GM23338 (cell line): Measurements from ENCODE around the gene EPHA8. TPM values are rescaled to one million over a fixed set of nuclear protein-coding genes. Genes with fewer than 3 reads are reported as not detected.

Source experiments
- ATAC-seq: fragments of 200-7000 bp; cut with Tn5 transposase; 3 replicates; pipeline ENCODE4 v1.9.1; 2020
- DNase-seq: peaks from one replicate; pipeline ENCODE4 v3.0.0-alpha.2; 2015; ENCODE audit warnings: low spot score
- H2AFZ ChIP-seq: fragments of 200-600 bp; sonication (generic); 2 replicates; pipeline ENCODE4 v1.8.0; 2016; ENCODE audit warnings: antibody characterized with exemption, mild to moderate bottlenecking, moderate library complexity
- H3F3A ChIP-seq: fragments of 200-600 bp; sonication (generic); replicated peaks from 2 replicates; pipeline ENCODE4 v1.8.0; 2017; ENCODE audit warnings: antibody characterized with exemption, mixed run types, low read depth
- H3K27ac ChIP-seq: fragments of 200-600 bp; sonication (generic); 2 replicates; pipeline ENCODE4 v1.6.1; 2016; ENCODE audit warnings: low read depth
- H3K27me3 ChIP-seq: fragments of 200-600 bp; sonication (generic); 2 replicates; pipeline ENCODE4 v1.8.0; 2016; ENCODE audit warnings: mild to moderate bottlenecking, mixed run types, moderate library complexity; ENCODE audit not compliant: insufficient read depth
- H3K36me3 ChIP-seq: fragments of 200-600 bp; sonication (generic); 2 replicates; pipeline ENCODE4 v1.8.0; 2016; ENCODE audit warnings: mild to moderate bottlenecking; ENCODE audit not compliant: insufficient read depth
- H3K4me1 ChIP-seq: fragments of 200-600 bp; sonication (generic); 2 replicates; pipeline ENCODE4 v1.8.0; 2016; ENCODE audit warnings: mild to moderate bottlenecking, moderate library complexity; ENCODE audit not compliant: insufficient read depth
- H3K4me2 ChIP-seq: fragments of 200-600 bp; sonication (generic); 2 replicates; pipeline ENCODE4 v1.7.1; 2017; ENCODE audit warnings: mixed run types
- H3K4me3 ChIP-seq: fragments of 200-600 bp; sonication (generic); 2 replicates; pipeline ENCODE4 v1.6.1; 2016; ENCODE audit warnings: mixed run types
- H3K79me2 ChIP-seq: fragments of 200-600 bp; sonication (generic); replicated peaks from 2 replicates; pipeline ENCODE4 v1.8.0; 2017; ENCODE audit warnings: mild to moderate bottlenecking; ENCODE audit not compliant: insufficient read depth
- H3K9me2 ChIP-seq: fragments of 200-600 bp; sonication (generic); 2 replicates; pipeline ENCODE4 v1.8.0; 2017; ENCODE audit not compliant: insufficient read depth
- H4K20me1 ChIP-seq: fragments of 200-600 bp; sonication (generic); replicated peaks from 2 replicates; pipeline ENCODE4 v1.8.0; 2017; ENCODE audit warnings: mild to moderate bottlenecking; ENCODE audit not compliant: insufficient read depth
- H3K27ac Mint-ChIP-seq: 2 replicates; pipeline ENCODE4 v1.8.0; 2020; ENCODE audit warnings: inconsistent platforms, mild to moderate bottlenecking, moderate library complexity, mixed read lengths
- H3K27me3 Mint-ChIP-seq: 3 replicates; pipeline ENCODE4 v1.8.0; 2022; ENCODE audit warnings: low read depth, mild to moderate bottlenecking, moderate library complexity, mixed read lengths, inconsistent platforms; ENCODE audit not compliant: insufficient read depth, poor library complexity
- H3K36me3 Mint-ChIP-seq: 3 replicates; pipeline ENCODE4 v1.8.0; 2021; ENCODE audit warnings: low read depth, mild to moderate bottlenecking, inconsistent platforms, moderate library complexity, mixed read lengths
- H3K4me1 Mint-ChIP-seq: 3 replicates; pipeline ENCODE4 v1.8.0; 2020; ENCODE audit warnings: mild to moderate bottlenecking, inconsistent platforms, mixed read lengths
- H3K4me3 Mint-ChIP-seq: 3 replicates; pipeline ENCODE4 v1.8.0; 2021; ENCODE audit warnings: moderate library complexity, mild to moderate bottlenecking, inconsistent platforms, mixed read lengths
- H3K9me3 Mint-ChIP-seq: 3 replicates; pipeline ENCODE4 v1.8.0; 2020; ENCODE audit warnings: moderate library complexity, mild to moderate bottlenecking, inconsistent platforms, mixed read lengths
- CREB1 ChIP-seq: fragments of 250-450 bp; sonication (Bioruptor Pico); IDR thresholded peaks from 2 replicates; pipeline ENCODE4 v1.5.0; 2020; ENCODE audit warnings: low read depth, mild to moderate bottlenecking, moderate library complexity
- EZH2phosphoT487 ChIP-seq: fragments of 200-600 bp; sonication (generic); IDR thresholded peaks from one replicate; pipeline ENCODE4 v1.8.1; 2018; ENCODE audit warnings: antibody characterized with exemption; ENCODE audit not compliant: unreplicated experiment
- NANOG ChIP-seq: IDR thresholded peaks from 2 replicates; pipeline ENCODE4 v1.6.1; 2016; ENCODE audit warnings: antibody characterized with exemption, borderline replicate concordance
- POLR2AphosphoS5 ChIP-seq: IDR thresholded peaks from 2 replicates; pipeline ENCODE4 v1.6.1; 2016; ENCODE audit warnings: antibody characterized with exemption, low read depth
- STAT1 ChIP-seq: IDR thresholded peaks from one replicate; pipeline ENCODE4 v1.6.1; 2016; ENCODE audit warnings: antibody characterized with exemption; ENCODE audit not compliant: unreplicated experiment
- ZNF114 ChIP-seq: fragments of 250-450 bp; sonication (Bioruptor Pico); IDR thresholded peaks from 2 replicates; pipeline ENCODE4 v1.5.0; 2020; ENCODE audit warnings: mild to moderate bottlenecking, moderate library complexity
- ZNF331 ChIP-seq: fragments of 250-450 bp; sonication (Bioruptor Pico); IDR thresholded peaks from 2 replicates; pipeline ENCODE4 v1.5.0; 2020; ENCODE audit warnings: low read depth, mild to moderate bottlenecking, moderate library complexity
- polyA plus RNA-seq: library from polyadenylated mRNA; unstranded; fragments of >200 nt; fragmentation: Nextera tagmentation; extraction: Ambion mirVana; gene quantifications from 2 replicates; pipeline ENCODE4 v1.2.1, GENCODE V29; 2016
- total RNA-seq: library from RNA; depleted of rRNA; stranded (reverse); fragments of >200 nt; shearing (Covaris generic); gene quantifications from 2 replicates; pipeline ENCODE4 v1.2.3, GENCODE V29; 2014
- TF ChIP-seq, protein P1 (sequence below): IDR thresholded peaks from one replicate; pipeline ENCODE4 v1.6.1; 2018; ENCODE audit warnings: antibody characterized with exemption; ENCODE audit not compliant: unreplicated experiment
- TF ChIP-seq, protein P2 (sequence below): IDR thresholded peaks from 2 replicates; pipeline ENCODE4 v1.6.1; 2016; ENCODE audit warnings: antibody characterized with exemption
- TF ChIP-seq, protein P3 (sequence below), 2 experiments: fragments of 200-600 bp in 1 of 2; sonication (generic) in 1 of 2; conservative IDR thresholded peaks; 2 replicates each; pipeline versions ENCODE4 v1.5.1 to v1.6.1; 2016 to 2017; ENCODE audit warnings: antibody characterized with exemption in 2 of 2, low read depth in 2 of 2, mild to moderate bottlenecking in 2 of 2, moderate library complexity in 1 of 2

The EPHA8 gene
- total and polyA plus RNA-seq, 2 experiments from 2014 or later = 2.3 to 5.0 TPM

DNA sequence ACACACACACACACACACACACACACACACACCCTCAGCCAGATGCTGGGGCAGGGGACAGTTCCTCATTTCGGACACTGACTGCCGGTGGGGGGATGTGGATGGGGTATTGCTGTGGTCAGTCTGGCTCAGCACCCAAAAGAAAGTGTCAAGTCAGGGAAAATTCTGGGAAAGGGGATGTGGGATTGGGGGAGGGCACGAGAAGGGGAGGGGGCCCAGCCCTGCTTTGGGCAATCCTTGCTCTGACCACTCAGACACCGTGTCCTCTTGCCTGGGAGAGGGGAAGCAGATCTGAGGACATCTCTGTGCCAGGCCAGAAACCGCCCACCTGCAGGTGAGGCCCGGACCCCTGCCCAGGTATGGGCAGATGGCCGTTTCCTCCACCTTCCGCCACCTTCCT is 80.1 kb downstream of the EPHA8 start, which contains the start of gene C1QC (continued):
- TF ChIP-seq, protein P1, sequence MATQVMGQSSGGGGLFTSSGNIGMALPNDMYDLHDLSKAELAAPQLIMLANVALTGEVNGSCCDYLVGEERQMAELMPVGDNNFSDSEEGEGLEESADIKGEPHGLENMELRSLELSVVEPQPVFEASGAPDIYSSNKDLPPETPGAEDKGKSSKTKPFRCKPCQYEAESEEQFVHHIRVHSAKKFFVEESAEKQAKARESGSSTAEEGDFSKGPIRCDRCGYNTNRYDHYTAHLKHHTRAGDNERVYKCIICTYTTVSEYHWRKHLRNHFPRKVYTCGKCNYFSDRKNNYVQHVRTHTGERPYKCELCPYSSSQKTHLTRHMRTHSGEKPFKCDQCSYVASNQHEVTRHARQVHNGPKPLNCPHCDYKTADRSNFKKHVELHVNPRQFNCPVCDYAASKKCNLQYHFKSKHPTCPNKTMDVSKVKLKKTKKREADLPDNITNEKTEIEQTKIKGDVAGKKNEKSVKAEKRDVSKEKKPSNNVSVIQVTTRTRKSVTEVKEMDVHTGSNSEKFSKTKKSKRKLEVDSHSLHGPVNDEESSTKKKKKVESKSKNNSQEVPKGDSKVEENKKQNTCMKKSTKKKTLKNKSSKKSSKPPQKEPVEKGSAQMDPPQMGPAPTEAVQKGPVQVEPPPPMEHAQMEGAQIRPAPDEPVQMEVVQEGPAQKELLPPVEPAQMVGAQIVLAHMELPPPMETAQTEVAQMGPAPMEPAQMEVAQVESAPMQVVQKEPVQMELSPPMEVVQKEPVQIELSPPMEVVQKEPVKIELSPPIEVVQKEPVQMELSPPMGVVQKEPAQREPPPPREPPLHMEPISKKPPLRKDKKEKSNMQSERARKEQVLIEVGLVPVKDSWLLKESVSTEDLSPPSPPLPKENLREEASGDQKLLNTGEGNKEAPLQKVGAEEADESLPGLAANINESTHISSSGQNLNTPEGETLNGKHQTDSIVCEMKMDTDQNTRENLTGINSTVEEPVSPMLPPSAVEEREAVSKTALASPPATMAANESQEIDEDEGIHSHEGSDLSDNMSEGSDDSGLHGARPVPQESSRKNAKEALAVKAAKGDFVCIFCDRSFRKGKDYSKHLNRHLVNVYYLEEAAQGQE = no peak
- TF ChIP-seq, protein P2, sequence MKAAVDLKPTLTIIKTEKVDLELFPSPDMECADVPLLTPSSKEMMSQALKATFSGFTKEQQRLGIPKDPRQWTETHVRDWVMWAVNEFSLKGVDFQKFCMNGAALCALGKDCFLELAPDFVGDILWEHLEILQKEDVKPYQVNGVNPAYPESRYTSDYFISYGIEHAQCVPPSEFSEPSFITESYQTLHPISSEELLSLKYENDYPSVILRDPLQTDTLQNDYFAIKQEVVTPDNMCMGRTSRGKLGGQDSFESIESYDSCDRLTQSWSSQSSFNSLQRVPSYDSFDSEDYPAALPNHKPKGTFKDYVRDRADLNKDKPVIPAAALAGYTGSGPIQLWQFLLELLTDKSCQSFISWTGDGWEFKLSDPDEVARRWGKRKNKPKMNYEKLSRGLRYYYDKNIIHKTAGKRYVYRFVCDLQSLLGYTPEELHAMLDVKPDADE = no peak
- no peak for TF ChIP-seq CREB1

DNA sequence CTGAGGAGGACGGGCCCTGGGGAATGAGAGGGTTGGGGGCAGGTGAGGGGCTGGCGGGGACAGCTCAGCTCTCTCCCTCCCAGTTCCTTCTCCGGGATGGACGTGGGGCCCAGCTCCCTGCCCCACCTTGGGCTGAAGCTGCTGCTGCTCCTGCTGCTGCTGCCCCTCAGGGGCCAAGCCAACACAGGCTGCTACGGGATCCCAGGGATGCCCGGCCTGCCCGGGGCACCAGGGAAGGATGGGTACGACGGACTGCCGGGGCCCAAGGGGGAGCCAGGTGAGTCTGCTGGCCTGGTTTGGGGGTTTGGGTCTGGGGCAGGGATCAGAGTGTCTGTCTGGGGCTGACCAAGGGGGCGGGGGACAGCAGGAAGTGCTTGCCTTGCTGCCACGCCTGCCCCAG is 80.6 kb downstream of the EPHA8 start:
- Histone ChIP-seq H3K4me3 (no peak overlapping the region), H3K27me3 (no peaks in the 10 kb centered on the region), H3K27ac (no peak overlapping the region), H3K36me3 (no peaks in the 10 kb centered on the region), H4K20me1 (no peaks in the 10 kb centered on the region), H3F3A (no peaks in the 10 kb centered on the region), H3K79me2 (no peaks in the 10 kb centered on the region), H2AFZ (no peak overlapping the region), H3K4me2 (no peak overlapping the region), H3K4me1 (no peaks in the 10 kb centered on the region; the same call in 1 of the 2 replicates), H3K9me2 (no peaks in the 10 kb centered on the region)
- Mint-ChIP-seq H3K27ac (no peak overlapping the region), H3K9me3 (no peaks in the 10 kb centered on the region), H3K4me3 (no peak overlapping the region), H3K27me3 (peaks cover 13% of the 10 kb centered on the region), H3K4me1 (peaks cover 8% of the 10 kb centered on the region), H3K36me3 (no peaks in the 10 kb centered on the region)
- ATAC-seq (no peak), DNase-seq (no peak)
- TF ChIP-seq, protein P3, sequence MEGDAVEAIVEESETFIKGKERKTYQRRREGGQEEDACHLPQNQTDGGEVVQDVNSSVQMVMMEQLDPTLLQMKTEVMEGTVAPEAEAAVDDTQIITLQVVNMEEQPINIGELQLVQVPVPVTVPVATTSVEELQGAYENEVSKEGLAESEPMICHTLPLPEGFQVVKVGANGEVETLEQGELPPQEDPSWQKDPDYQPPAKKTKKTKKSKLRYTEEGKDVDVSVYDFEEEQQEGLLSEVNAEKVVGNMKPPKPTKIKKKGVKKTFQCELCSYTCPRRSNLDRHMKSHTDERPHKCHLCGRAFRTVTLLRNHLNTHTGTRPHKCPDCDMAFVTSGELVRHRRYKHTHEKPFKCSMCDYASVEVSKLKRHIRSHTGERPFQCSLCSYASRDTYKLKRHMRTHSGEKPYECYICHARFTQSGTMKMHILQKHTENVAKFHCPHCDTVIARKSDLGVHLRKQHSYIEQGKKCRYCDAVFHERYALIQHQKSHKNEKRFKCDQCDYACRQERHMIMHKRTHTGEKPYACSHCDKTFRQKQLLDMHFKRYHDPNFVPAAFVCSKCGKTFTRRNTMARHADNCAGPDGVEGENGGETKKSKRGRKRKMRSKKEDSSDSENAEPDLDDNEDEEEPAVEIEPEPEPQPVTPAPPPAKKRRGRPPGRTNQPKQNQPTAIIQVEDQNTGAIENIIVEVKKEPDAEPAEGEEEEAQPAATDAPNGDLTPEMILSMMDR (conservative IDR thresholded peaks at IDR 0.05; ENCODE audit: low read depth in 2 of 2) = no peak
- no peak for TF ChIP-seq CREB1
- TF ChIP-seq, protein P2 = no peak
- no peak for TF ChIP-seq ZNF114
- TF ChIP-seq ZNF331 = no peak
- no peak for TF ChIP-seq POLR2AphosphoS5
- TF ChIP-seq, protein P1 = no peak
- no peak for TF ChIP-seq NANOG
- TF ChIP-seq EZH2phosphoT487 = no peak
- no peak for TF ChIP-seq STAT1
